Measurements from ENCODE around the gene CACNG3.

CACNG3 gene

GRCh38 chr16:24270721-24271442, 14.7 kb downstream of the CACNG3 start:
- Histone ChIP-seq H3K4me1 (peaks cover 0 to 43% (median 23%) of the 10 kb centered on the region in 10 experiments; a peak in 10 of 20 replicates), H3K9ac (no peak overlapping the region), H3K4me2 (0 out of 22 replicates have a peak overlapping the region, but pooled peaks of 1 of the 11 experiments have one; percentile 2), H3K4me3 (no peak overlapping the region), H3K36me3 (no peaks in the 10 kb centered on the region), H3K27me3 (no peaks in the 10 kb centered on the region), H3K27ac (peak overlapping the region in 1 of 11 experiments; percentile 21; a peak in 1 of 22 replicates), H3K9me3 (replicated peaks in 1 of 11) (no peaks in the 10 kb centered on the region), H4K20me1 (no peaks in the 10 kb centered on the region)
- no peak for TF ChIP-seq Cebpa-rat (IDR thresholded peaks at IDR 0.05)

- peak overlapping the region in 3 of 11 experiments; percentile 70 to 82 (median 75); a peak in 6 of 22 replicates for H3K27ac ChIP-seq
- H4K20me1 ChIP-seq: no peaks in the 10 kb centered on the region
- H3K9me3 ChIP-seq (replicated peaks in 1 of 11): no peaks in the 10 kb centered on the region
- peaks cover 0 to 53% (median 23%) of the 10 kb centered on the region in 10 experiments; a peak in 10 of 20 replicates for H3K4me1 ChIP-seq
- peak overlapping the region in 2 of 11 experiments; percentile 40 to 61; a peak in 4 of 22 replicates for H3K4me2 ChIP-seq
- H3K36me3 ChIP-seq: no peaks in the 10 kb centered on the region
- H3K4me3 ChIP-seq: no peak overlapping the region
- H3K9ac ChIP-seq: no peak overlapping the region
- H3K27me3 ChIP-seq: no peaks in the 10 kb centered on the region
- no peak for TF ChIP-seq Cebpa-rat (IDR thresholded peaks at IDR 0.05)
Measured at GRCh38 chr16:24272379-24272778, 16.2 kb downstream of the CACNG3 start.

GRCh38 chr16:24273508-24274182, 17.5 kb downstream of the CACNG3 start:
- Histone ChIP-seq H4K20me1 (no peaks in the 10 kb centered on the region), H3K36me3 (no peaks in the 10 kb centered on the region), H3K4me2 (peak overlapping the region in 7 of 11 experiments; percentile 15 to 67 (median 40); a peak in 10 of 22 replicates), H3K27me3 (no peaks in the 10 kb centered on the region), H3K4me3 (no peak overlapping the region), H3K9me3 (replicated peaks in 1 of 11) (no peaks in the 10 kb centered on the region), H3K4me1 (peaks cover 0 to 53% (median 23%) of the 10 kb centered on the region in 10 experiments; a peak in 10 of 20 replicates), H3K9ac (peak overlapping the region in 4 of 11 experiments; percentile 16 to 39 (median 26); a peak in 5 of 22 replicates), H3K27ac (peak overlapping the region in 8 of 11 experiments; percentile 26 to 82 (median 64); a peak in 14 of 22 replicates)
- peak in 6 of 11 experiments; percentile 6 to 94 (median 63); a peak in 9 of 22 replicates for TF ChIP-seq Cebpa-rat (IDR thresholded peaks at IDR 0.05)

- H3K4me1 ChIP-seq: peaks cover 0 to 53% (median 23%) of the 10 kb centered on the region in 10 experiments; a peak in 10 of 20 replicates
- TF ChIP-seq Cebpa-rat (IDR thresholded peaks at IDR 0.05): no peak
- no peak overlapping the region for H3K4me3 ChIP-seq
- no peaks in the 10 kb centered on the region for H3K36me3 ChIP-seq
- peak overlapping the region in 6 of 11 experiments; percentile 1 to 67 (median 50); a peak in 10 of 22 replicates for H3K4me2 ChIP-seq
- H3K27ac ChIP-seq: peak overlapping the region in 4 of 11 experiments; percentile 70 to 82 (median 72); a peak in 5 of 22 replicates
- no peaks in the 10 kb centered on the region for H4K20me1 ChIP-seq
- no peaks in the 10 kb centered on the region for H3K9me3 ChIP-seq (replicated peaks in 1 of 11)
- no peak overlapping the region for H3K9ac ChIP-seq
- H3K27me3 ChIP-seq: no peaks in the 10 kb centered on the region
Measured at GRCh38 chr16:24275413-24275812, 19.3 kb downstream of the CACNG3 start.

- no peak for TF ChIP-seq Cebpa-rat (IDR thresholded peaks at IDR 0.05)
Measured at GRCh38 chr16:24279982-24280515, 23.9 kb downstream of the CACNG3 start.

GRCh38 chr16:24281466-24281865, 25.3 kb downstream of the CACNG3 start:
- Histone ChIP-seq H3K4me3 (no peak overlapping the region), H3K36me3 (no peaks in the 10 kb centered on the region), H3K27ac (no peak overlapping the region), H3K9ac (no peak overlapping the region), H3K27me3 (no peaks in the 10 kb centered on the region), H3K4me1 (peaks cover 0 to 6% (median 0%) of the 10 kb centered on the region in 10 experiments; a peak in 4 of 20 replicates), H3K4me2 (no peak overlapping the region), H3K9me3 (replicated peaks in 1 of 11) (no peaks in the 10 kb centered on the region; a peak in 1 of 22 replicates), H4K20me1 (no peaks in the 10 kb centered on the region)
- no peak for TF ChIP-seq Cebpa-rat (IDR thresholded peaks at IDR 0.05)

More at GRCh38 chr16:24279982-24280515, 23.9 kb downstream of the CACNG3 start:
- Histone ChIP-seq H4K20me1 (no peaks in the 10 kb centered on the region), H3K4me2 (no peak overlapping the region), H3K9me3 (replicated peaks in 1 of 11) (no peaks in the 10 kb centered on the region; a peak in 1 of 22 replicates), H3K4me3 (no peak overlapping the region), H3K9ac (no peak overlapping the region), H3K4me1 (peaks cover 0 to 18% (median 2%) of the 10 kb centered on the region in 10 experiments; a peak in 9 of 20 replicates), H3K27ac (no peak overlapping the region), H3K36me3 (no peaks in the 10 kb centered on the region), H3K27me3 (no peaks in the 10 kb centered on the region)

GRCh38 chr16:24282141-24282540, 26.0 kb downstream of the CACNG3 start:
- Histone ChIP-seq H3K9me3 (replicated peaks in 1 of 11) (no peaks in the 10 kb centered on the region; a peak in 1 of 22 replicates), H3K27ac (no peak overlapping the region), H3K4me3 (no peak overlapping the region), H4K20me1 (no peaks in the 10 kb centered on the region), H3K4me1 (no peaks in the 10 kb centered on the region), H3K36me3 (no peaks in the 10 kb centered on the region), H3K27me3 (no peaks in the 10 kb centered on the region), H3K4me2 (0 out of 22 replicates have a peak overlapping the region, but pooled peaks of 2 of the 11 experiments have one; percentile 0 to 7), H3K9ac (no peak overlapping the region)
- TF ChIP-seq Cebpa-rat (IDR thresholded peaks at IDR 0.05): no peak

- Histone ChIP-seq H3K4me3 (no peak overlapping the region), H3K9me3 (replicated peaks in 1 of 11) (0 out of 22 replicates have a peak, but pooled peaks cover 0 to 6% (median 0%) of the 10 kb centered on the region in 11 experiments), H3K4me2 (no peak overlapping the region), H3K27ac (no peak overlapping the region), H3K36me3 (no peaks in the 10 kb centered on the region), H3K27me3 (no peaks in the 10 kb centered on the region), H4K20me1 (no peaks in the 10 kb centered on the region), H3K4me1 (no peaks in the 10 kb centered on the region), H3K9ac (no peak overlapping the region)
- no peak for TF ChIP-seq Cebpa-rat (IDR thresholded peaks at IDR 0.05)
Measured at GRCh38 chr16:24286741-24287405, 30.7 kb downstream of the CACNG3 start.
